Esophagus squamous epithelium (tissue), 4 donors: ENCODE measurements around the gene SLC19A1.

ENCODE experiments used
- CTCF ChIP-seq, 6 experiments: fragments of 450-650 bp in 4 of 6; fragments of 200-600 bp in 2 of 6; sonication (generic) in 2 of 6; IDR thresholded peaks; one replicate each; pipeline ENCODE4 v1.5.1; 2016 to 2019; ENCODE audit warnings: antibody characterized with exemption in 6 of 6, mild to moderate bottlenecking in 4 of 6, moderate library complexity in 4 of 6
- POLR2A ChIP-seq, 4 donors: fragments of 450-650 bp; IDR thresholded peaks; one replicate each; pipeline ENCODE4 v1.6.1; 2017; ENCODE audit warnings: antibody characterized with exemption in 4 of 4, mild to moderate bottlenecking in 4 of 4, moderate library complexity in 3 of 4

DNA sequence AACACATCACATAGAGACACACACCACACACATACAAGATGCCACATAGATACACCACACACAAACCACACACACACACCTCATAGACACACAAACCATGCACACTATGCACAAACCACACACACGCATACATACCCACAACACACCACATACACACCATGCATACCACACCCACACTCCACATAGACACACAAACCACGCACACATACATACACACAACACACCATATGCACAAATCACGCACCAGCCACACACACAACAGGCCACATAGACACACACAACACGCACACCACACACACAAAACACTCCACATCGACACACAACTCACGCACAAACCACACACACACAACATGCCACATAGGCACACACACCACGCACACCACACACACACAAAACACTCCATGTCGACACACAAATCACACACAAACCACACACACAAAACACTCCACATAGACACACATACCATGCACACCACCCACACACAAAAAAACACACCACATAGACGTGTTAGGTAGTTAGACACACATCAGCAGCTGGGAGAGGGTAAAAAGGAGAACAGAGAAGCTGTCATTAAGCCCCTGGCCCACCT lies 49.5 kb upstream of the SLC19A1 start:
- TF ChIP-seq POLR2A (IDR thresholded peaks at IDR 0.05) (no peak), CTCF (IDR thresholded peaks at IDR 0.05) (no peak)
